Fibroblast of peridontal ligament (primary cell): ENCODE data around the gene LILRB5.
"Not testable (repeated sequence)": the region's sequence is repeated elsewhere in the genome, so short reads cannot be mapped to it uniquely, and the experiment has no call there.

Experiments used
- DNase-seq: peaks from one replicate; pipeline ENCODE4 v3.0.0-alpha.2; 2010; ENCODE audit errors: extremely low read depth

LILRB5 gene

DNA sequence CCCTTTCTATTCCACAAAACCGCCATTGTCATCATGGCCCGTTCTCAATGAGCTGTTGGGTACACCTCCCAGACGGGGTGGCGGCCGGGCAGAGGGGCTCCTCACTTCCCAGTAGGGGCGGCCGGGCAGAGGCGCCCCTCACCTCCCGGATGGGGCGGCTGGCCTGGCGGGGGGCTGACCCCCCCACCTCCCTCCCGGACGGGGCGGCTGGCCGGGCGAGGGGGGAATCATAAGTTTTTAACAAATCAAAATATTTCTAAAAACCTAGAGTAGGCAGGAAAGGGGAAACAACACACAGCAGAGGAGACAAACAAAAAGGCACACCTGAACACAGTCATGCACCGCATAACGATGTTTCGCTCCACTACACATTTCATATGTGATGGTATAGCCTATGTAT, 42.3 kb downstream of the LILRB5 start:
- not testable (repeated sequence) for DNase-seq

GRCh38 chr19:54214217-54214616, 42.9 kb downstream of the LILRB5 start:
- DNase-seq, result not testable (repeated sequence)

DNA sequence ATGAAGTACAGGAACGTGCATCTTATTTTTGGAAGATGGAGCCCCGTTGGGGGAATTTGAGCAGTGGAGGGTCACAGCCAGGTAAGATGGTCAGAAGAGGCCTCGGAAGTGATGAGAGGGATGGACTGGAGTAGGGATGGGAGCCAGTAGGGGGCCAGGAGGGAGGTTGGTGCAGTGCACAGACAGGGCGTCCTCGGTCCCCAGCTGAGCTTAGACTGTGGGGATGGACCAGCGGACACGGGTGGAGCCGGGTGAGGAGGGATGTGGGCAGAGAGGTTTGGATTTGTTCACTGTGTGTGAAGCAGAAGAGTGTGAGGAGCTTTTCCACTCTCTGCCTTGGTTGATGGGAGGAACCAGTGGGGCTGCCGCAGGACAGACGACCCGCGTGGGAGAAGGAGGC, 45.8 kb downstream of the LILRB5 start:
- DNase-seq, result no peak

- peak; percentile 98 for DNase-seq
These were observed 47.1 kb downstream of the LILRB5 start for GRCh38 chr19:54209811-54210494.

GRCh38 chr19:54209058-54209810, 47.8 kb downstream of the LILRB5 start:
- DNase-seq, result no peak

DNA sequence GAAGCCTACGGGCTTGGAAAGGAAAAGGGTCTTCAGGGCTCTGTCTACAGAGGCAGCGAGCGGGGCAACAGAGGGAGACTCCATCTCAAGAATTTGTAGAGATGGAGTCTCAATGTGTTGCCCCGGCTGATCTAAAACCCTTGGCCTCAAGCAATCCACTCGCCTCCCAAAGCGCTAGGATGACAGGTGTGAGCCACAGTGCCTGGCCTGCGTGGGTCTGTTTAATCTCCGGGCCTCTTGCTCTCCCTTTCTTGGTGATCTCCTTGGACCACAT, 48.4 kb downstream of the LILRB5 start:
- DNase-seq, result no peak

GRCh38 chr19:54207983-54208783, 48.9 kb downstream of the LILRB5 start:
- DNase-seq, result peak; percentile 78

DNA sequence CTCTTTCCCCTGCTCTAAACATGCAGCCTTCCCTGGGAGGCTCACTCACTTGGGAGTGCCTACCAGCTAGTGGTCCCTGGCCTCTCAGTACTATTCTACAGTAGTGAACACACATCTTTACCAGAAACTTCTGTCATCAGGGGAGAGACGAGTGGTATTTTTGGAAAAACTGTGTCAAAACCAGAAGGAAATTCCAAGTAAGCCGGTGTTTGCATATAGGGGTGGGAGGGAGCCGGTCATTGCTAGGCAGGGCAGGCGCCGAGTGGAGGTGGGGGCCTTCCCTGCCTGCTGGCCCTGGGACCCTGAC, 49.4 kb downstream of the LILRB5 start:
- no peak for DNase-seq

DNA sequence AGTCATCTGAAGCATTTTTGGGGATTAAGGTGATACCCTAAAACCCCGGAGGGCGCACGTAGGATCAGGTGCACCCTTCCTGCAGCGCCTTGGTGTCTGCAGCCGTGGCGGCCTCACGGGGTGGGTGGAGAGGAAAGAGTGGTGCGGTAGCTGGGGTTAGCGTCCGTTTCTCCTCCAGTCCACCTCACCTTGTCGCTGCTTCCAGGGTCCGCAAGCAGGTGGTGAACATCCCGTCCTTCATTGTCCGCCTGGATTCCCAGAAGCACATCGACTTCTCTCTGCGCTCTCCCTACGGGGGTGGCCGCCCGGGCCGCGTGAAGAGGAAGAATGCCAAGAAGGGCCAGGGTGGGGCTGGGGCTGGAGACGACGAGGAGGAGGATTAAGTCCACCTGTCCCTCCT, 49.9 kb downstream of the LILRB5 start:
- not testable (repeated sequence) for DNase-seq

DNA sequence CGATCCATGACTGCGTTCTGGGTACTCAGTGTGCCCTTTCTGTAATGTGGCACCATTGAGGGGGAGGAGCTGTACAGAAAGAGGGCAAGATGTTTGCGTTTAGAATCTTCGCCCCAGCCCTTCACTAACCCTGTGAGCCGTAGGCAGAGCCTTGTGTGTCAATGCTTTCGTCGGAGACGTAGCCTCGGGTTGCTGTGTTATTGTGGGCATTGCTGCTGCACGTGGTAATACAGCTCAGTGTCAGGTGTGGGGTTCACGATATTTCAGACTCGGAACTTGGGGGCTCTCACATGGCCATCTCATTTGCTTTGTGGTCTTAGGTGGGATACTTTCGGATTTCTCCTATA, 50.3 kb downstream of the LILRB5 start:
- no peak for DNase-seq

DNA sequence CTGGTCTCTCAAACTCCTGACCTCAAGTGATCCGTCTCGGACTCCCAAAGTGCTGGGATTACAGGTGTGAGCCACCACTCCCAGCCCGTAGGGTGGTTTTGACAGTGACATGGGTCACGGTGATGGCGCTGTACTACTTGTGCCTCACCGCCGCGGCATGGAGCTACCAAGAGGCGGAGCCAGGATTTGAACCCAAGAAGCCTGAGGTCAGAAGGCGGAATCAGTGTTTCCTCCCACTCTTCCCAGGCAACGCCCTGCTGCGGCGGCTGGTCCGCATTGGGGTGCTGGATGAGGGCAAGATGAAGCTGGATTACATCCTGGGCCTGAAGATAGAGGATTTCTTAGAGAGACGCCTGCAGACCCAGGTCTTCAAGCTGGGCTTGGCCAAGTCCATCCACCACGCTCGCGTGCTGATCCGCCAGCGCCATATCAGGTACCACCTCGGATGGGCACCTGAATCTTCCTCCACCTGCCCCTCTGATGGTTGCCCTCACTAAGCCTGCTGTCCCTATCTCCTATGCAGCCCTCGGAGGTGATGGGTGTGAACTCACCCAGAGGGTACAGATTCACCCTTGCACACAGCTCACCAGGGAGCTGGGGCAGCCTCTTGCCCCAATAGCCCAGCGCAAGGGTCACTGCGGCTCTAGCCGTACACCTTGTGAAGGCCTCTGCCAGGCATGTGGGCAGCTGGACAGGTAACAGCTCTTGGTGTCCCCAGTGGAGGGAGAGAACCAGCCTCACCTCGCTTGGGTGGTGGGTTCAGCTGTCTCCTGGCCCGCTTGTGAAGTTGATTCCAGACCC, 50.8 kb downstream of the LILRB5 start:
- no peak for DNase-seq

GRCh38 chr19:54204767-54205468, 52.2 kb downstream of the LILRB5 start:
- DNase-seq, result no peak

DNA sequence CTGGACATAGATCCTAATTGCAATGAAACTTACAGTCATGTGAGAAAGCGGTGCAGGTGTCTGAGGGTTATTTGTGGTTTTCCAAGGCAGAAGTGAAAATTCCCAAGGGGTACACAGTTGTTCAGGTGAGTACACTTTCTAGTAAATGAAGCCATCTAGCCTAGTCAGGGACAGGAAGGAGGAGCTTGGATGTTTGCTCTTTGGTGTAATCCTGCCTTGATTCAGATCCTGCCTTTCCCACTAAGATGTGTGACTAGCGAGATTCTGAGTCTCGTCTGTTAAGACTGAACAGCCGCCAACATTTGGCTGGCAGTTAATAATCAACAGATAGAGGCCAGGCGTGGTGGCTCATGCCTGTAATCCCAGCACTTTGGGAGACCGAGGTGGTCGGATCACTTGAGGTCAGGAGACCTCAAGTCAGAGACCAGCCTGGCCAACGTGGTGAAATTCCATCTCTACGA, 53.9 kb downstream of the LILRB5 start:
- no peak for DNase-seq

- DNase-seq, result no peak
These were observed 55.1 kb downstream of the LILRB5 start for GRCh38 chr19:54201980-54202379.

GRCh38 chr19:54201172-54201701, 55.8 kb downstream of the LILRB5 start:
- DNase-seq, result peak; percentile 20
